IMR-90 (cell line): ENCODE data around the gene CPNE6. TPM values are rescaled to one million over a fixed set of nuclear protein-coding genes. Genes with fewer than 3 reads are reported as not detected.
"Not testable (repeated sequence)": the region's sequence is repeated elsewhere in the genome, so short reads cannot be mapped to it uniquely, and the experiment has no call there.

Experiments
- ATAC-seq: fragments of 200-7000 bp; cut with Tn5 transposase; 2 replicates; pipeline ENCODE4 v1.9.1; 2020; ENCODE audit warnings: low read depth, mild to moderate bottlenecking, moderate library complexity
- BruUV-seq: library from RNA; stranded (reverse); fragments of 400-500 nt; replicated peaks from 2 replicates; lab custom pipeline; 2021; lab: Mats Ljungman, UMichigan
- CTCF ChIA-PET: fragments of 300-600 bp; formaldehyde crosslinking; extraction: SDS; loops from one replicate; lab custom pipeline; 2021; ENCODE audit warnings: antibody characterized with exemption; lab: Yijun Ruan, JAX
- POLR2A ChIA-PET: fragments of 300-600 bp; sonication (Branson Sonifier 250); formaldehyde crosslinking; loops from one replicate; lab custom pipeline; 2022; ENCODE audit warnings: antibody characterized with exemption; ENCODE audit not compliant: unreplicated experiment; lab: Charles Lee
- DNase-seq: peaks from one replicate; pipeline ENCODE4 v3.0.0; 2013
- H2AFZ ChIP-seq: replicated peaks from 2 replicates; pipeline ENCODE3; 2013; ENCODE audit warnings: low read length, mild to moderate bottlenecking; ENCODE audit not compliant: poor library complexity
- H2AK5ac ChIP-seq: 2 replicates; pipeline ENCODE4 v1.6.1; 2013; ENCODE audit warnings: low read depth, low read length, inconsistent platforms
- H2AK9ac ChIP-seq: replicated peaks from 2 replicates; pipeline ENCODE3; 2013; ENCODE audit warnings: mild to moderate bottlenecking, low read depth, low read length, moderate library complexity; ENCODE audit not compliant: poor library complexity
- H2BK120ac ChIP-seq: 2 replicates; pipeline ENCODE4 v1.6.1; 2013; ENCODE audit warnings: low read depth, low read length, inconsistent platforms
- H2BK15ac ChIP-seq: 3 replicates; pipeline ENCODE4 v1.6.1; 2013; ENCODE audit warnings: low read depth, low read length, inconsistent platforms
- H2BK20ac ChIP-seq: 2 replicates; pipeline ENCODE4 v1.6.1; 2013; ENCODE audit warnings: low read depth, mild to moderate bottlenecking, inconsistent platforms, low read length, moderate library complexity
- H2BK5ac ChIP-seq: 2 replicates; pipeline ENCODE4 v1.6.1; 2013; ENCODE audit warnings: mild to moderate bottlenecking, low read depth, low read length, inconsistent platforms; ENCODE audit not compliant: poor library complexity, severe bottlenecking
- H3K14ac ChIP-seq: replicated peaks from 2 replicates; pipeline ENCODE4 v1.6.1; 2013; ENCODE audit warnings: low read depth, low read length, inconsistent platforms
- H3K18ac ChIP-seq: 2 replicates; pipeline ENCODE4 v1.6.1; 2013; ENCODE audit warnings: low read depth, low read length, control low read depth
- H3K23ac ChIP-seq: 2 replicates; pipeline ENCODE4 v1.6.1; 2013; ENCODE audit warnings: low read depth, low read length, inconsistent platforms
- H3K27ac ChIP-seq: 2 replicates; pipeline ENCODE4 v1.5.1; 2013; ENCODE audit warnings: mild to moderate bottlenecking, control low read depth, low read length; ENCODE audit not compliant: insufficient read depth
- H3K27me3 ChIP-seq: 2 replicates; pipeline ENCODE4 v1.6.1; 2013; ENCODE audit warnings: low read length; ENCODE audit not compliant: control insufficient read depth, insufficient read depth
- H3K36me3 ChIP-seq: 2 replicates; pipeline ENCODE4 v1.6.1; 2013; ENCODE audit warnings: low read length, mixed read lengths; ENCODE audit not compliant: control insufficient read depth, insufficient read depth
- H3K4ac ChIP-seq: 2 replicates; pipeline ENCODE4 v1.6.1; 2013; ENCODE audit warnings: low read depth, low read length, inconsistent platforms
- H3K4me1 ChIP-seq: 2 replicates; pipeline ENCODE4 v1.6.1; 2013; ENCODE audit warnings: low read length, mixed read lengths; ENCODE audit not compliant: control insufficient read depth, insufficient read depth
- H3K4me2 ChIP-seq: 2 replicates; pipeline ENCODE4 v1.6.1; 2013; ENCODE audit warnings: low read depth, mild to moderate bottlenecking, control low read depth, low read length, moderate library complexity
- H3K4me3 ChIP-seq: 2 replicates; pipeline ENCODE4 v1.5.1; 2013; ENCODE audit warnings: low read depth, mild to moderate bottlenecking, control low read depth, low read length, moderate library complexity; ENCODE audit not compliant: insufficient read depth
- H3K56ac ChIP-seq: 2 replicates; pipeline ENCODE4 v1.6.1; 2013; ENCODE audit warnings: low read length, inconsistent platforms; ENCODE audit not compliant: insufficient read depth; ENCODE audit errors: extremely low read depth
- H3K79me1 ChIP-seq, 2 experiments: 2 replicates each; pipeline ENCODE4 v1.6.1; 2013; ENCODE audit warnings: low read length in 2 of 2, inconsistent platforms in 1 of 2, low read depth in 1 of 2
- H3K9ac ChIP-seq: 2 replicates; pipeline ENCODE4 v1.6.1; 2013; ENCODE audit warnings: low read depth, low read length, control low read depth
- H3K9me1 ChIP-seq: 2 replicates; pipeline ENCODE4 v1.6.1; 2013; ENCODE audit warnings: low read length, inconsistent platforms; ENCODE audit not compliant: insufficient read depth
- H3K9me3 ChIP-seq: 2 replicates; pipeline ENCODE4 v1.6.1; 2013; ENCODE audit warnings: low read length; ENCODE audit not compliant: control insufficient read depth, insufficient read depth
- H4K20me1 ChIP-seq: 2 replicates; pipeline ENCODE4 v1.6.1; 2013; ENCODE audit warnings: low read length, inconsistent platforms; ENCODE audit not compliant: insufficient read depth
- H4K5ac ChIP-seq: 2 replicates; pipeline ENCODE4 v1.6.1; 2013; ENCODE audit warnings: mild to moderate bottlenecking, low read depth, low read length, control low read depth
- H4K8ac ChIP-seq, 2 experiments: 2 replicates each; pipeline ENCODE4 v1.6.1; 2013; ENCODE audit warnings: low read depth in 2 of 2, low read length in 2 of 2, control low read depth in 1 of 2, inconsistent platforms in 1 of 2
- H4K91ac ChIP-seq: 2 replicates; pipeline ENCODE4 v1.6.1; 2013; ENCODE audit warnings: low read depth, low read length, inconsistent platforms; ENCODE audit not compliant: insufficient read depth
- POLR2A ChIP-seq: IDR thresholded peaks from 2 replicates; pipeline ENCODE4 v1.6.1; 2012; ENCODE audit warnings: mild to moderate bottlenecking, low read depth, low read length
- WGBS, 2 experiments: methylation state at CpG; one replicate each; pipeline versions ENCODE4 v1.1.5 to v1.1.7; 2013; ENCODE audit warnings: missing lambda C conversion rate in 2 of 2; ENCODE audit not compliant: insufficient read length in 1 of 2; ENCODE audit errors: extremely low coverage in 2 of 2; 5-methylcytosine and 5-hydroxymethylcytosine counted together
- dilution Hi-C: fragments of 300-500 bp; cut with HindIII; formaldehyde crosslinking; loops from one replicate; pipeline ENCODE4 v1.14.3; 2018; ENCODE audit warnings: low sequenced_read_pairs; ENCODE audit not compliant: unreplicated experiment
- in situ Hi-C: fragments of 300-500 bp; cut with MboI; formaldehyde crosslinking; loops from 3 replicates; pipeline ENCODE4 v1.14.3; 2019; ENCODE audit warnings: low sequenced_read_pairs, inconsistent platforms, mixed read lengths
- intact Hi-C: fragments of 100-400 bp; cut with micrococcal nuclease; formaldehyde crosslinking; loops from 2 replicates; pipeline ENCODE4 v1.10.0; 2022
- polyA plus RNA-seq, 3 experiments: library from polyadenylated mRNA; depleted of rRNA; stranded (reverse); fragments of >200 nt; gene quantifications; 2 replicates each; pipeline ENCODE4 v1.2.3, GENCODE V29; 2012; ENCODE audit warnings: low replicate concordance in 1 of 3
- total RNA-seq: library from RNA; depleted of rRNA; stranded (reverse); fragments of >200 nt; gene quantifications from 2 replicates; pipeline ENCODE4 v1.2.3, GENCODE V29; 2012

The CPNE6 gene
- total and polyA plus RNA-seq, 2 of the 4 experiments (the other 2 are of a cell fraction), result not detected

- no peak for TF ChIP-seq POLR2A
Observed at GRCh38 chr14:24032727-24033418, 38.5 kb upstream of the CPNE6 start (continued).

- H3K9ac ChIP-seq, H3K4ac ChIP-seq, H2BK120ac ChIP-seq, dilution Hi-C loops, H3K4me1 ChIP-seq, H3K9me3 ChIP-seq, H3K18ac ChIP-seq, H3K27me3 ChIP-seq, H3K56ac ChIP-seq, DNase-seq, H3K23ac ChIP-seq, H2AK9ac ChIP-seq, H3K4me2 ChIP-seq, H3K9me1 ChIP-seq, H3K79me1 ChIP-seq, H2BK20ac ChIP-seq, H2AK5ac ChIP-seq, H4K5ac ChIP-seq, H3K14ac ChIP-seq, H4K91ac ChIP-seq, H2BK15ac ChIP-seq, H4K8ac ChIP-seq, BruUV-seq, H4K20me1 ChIP-seq, H3K36me3 ChIP-seq, H2BK5ac ChIP-seq, H3K27ac ChIP-seq: not testable (repeated sequence)
- intact Hi-C loops, result loop anchor here (1.0 kb wide), 1 partner anchor 21 kb away; no protein-coding TSS in a partner anchor
- CTCF ChIA-PET, result interaction anchor here (0.9 to 1.0 kb wide), 2 partner anchors 59 to 125 kb away, joined by 3 to 4 read pairs; no protein-coding TSS in a partner anchor
- Histone ChIP-seq H2AFZ (peak overlapping the region; percentile 87), H3K4me3 (peak overlapping the region; percentile 25; the same call in 1 of the 2 replicates)
- in situ Hi-C loops, result loop anchor here (10.0 kb wide), 1 partner anchor 51 kb away; the partner anchor contains the start of gene DHRS4L2
- POLR2A ChIA-PET, result interaction anchor here (0.6 kb wide), 1 partner anchor 825 kb away, joined by 4 read pairs; no protein-coding TSS in a partner anchor
- no CpG with 5 or more reads among the region's 4 CpGs for WGBS, 2 experiments
- ATAC-seq, result 0 out of 2 replicates have a peak, but pooled peaks have one; percentile 3
Observed at GRCh38 chr14:24035769-24036168, 35.6 kb upstream of the CPNE6 start.
